ENCODE results near the gene MRPL23.

DNA sequence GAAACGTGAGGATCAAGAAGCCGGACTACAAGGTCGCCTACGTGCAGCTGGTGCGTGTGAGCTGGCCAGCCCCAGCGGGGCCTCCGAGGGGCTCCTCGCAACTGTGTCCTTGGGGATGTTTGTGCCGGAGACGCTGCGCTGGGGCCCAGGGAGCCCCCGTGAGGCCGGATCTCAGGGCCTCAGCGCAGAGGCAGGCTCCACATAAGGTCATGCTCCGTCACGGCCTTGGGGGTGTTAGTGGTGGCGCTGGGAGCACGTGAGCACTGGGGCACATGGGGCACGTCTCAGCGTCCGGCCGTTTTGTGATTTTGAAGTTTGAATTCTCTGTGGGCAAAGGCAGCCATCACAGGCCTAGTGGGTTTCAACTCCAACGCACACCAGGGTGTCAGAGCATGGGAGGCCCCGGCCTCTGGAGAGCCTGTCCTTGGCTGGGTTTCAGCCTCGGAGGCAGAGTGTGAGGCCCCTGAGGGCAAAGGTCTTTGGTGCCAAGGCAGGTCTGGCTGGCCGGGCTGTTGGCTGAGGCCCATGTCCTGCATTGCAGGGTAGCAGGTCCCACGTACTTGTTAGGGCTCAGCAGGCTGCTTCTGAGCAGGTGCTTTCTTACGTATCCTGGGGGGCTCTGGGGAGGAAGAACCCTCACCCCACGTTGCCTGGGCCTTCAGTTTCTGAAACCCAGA lies 5.8 kb downstream of the MRPL23 start:
- TF ChIP-seq EZH2 (IDR thresholded peaks at IDR 0.05; ENCODE audit: low read length, missing control alignments) = no peak
- no peak for TF ChIP-seq CTCF (conservative IDR thresholded peaks at IDR 0.05 in 1 of 2, IDR thresholded peaks at IDR 0.05 in 1 of 2; ENCODE audit: low read depth in 1 of 2, low read length in 2 of 2)
